RWPE2 (cell line): ENCODE results near the gene FEV.

Experiments
- ATAC-seq: fragments of 200-7000 bp; cut with Tn5 transposase; 3 replicates; pipeline ENCODE4 v1.9.1; 2021; ENCODE audit warnings: low read depth
- DNase-seq: peaks from one replicate; pipeline ENCODE4 v3.0.0-alpha.2; 2020; ENCODE audit warnings: low spot score
- H3K27ac ChIP-seq: fragments of 450-650 bp; 2 replicates; pipeline ENCODE4 v1.5.1; 2017; ENCODE audit warnings: mild to moderate bottlenecking; ENCODE audit not compliant: poor library complexity, severe bottlenecking
- H3K27me3 ChIP-seq: fragments of 250-450 bp; sonication (Bioruptor Pico); 2 replicates; pipeline ENCODE4 v1.5.1; 2021; ENCODE audit warnings: mild to moderate bottlenecking, moderate library complexity; ENCODE audit not compliant: insufficient read depth, poor library complexity, severe bottlenecking
- H3K36me3 ChIP-seq: fragments of 250-450 bp; sonication (Bioruptor Pico); 2 replicates; pipeline ENCODE4 v1.5.1; 2020; ENCODE audit warnings: low read depth, mild to moderate bottlenecking, moderate library complexity
- H3K4me1 ChIP-seq: fragments of 250-450 bp; sonication (Bioruptor Pico); 2 replicates; pipeline ENCODE4 v1.5.1; 2021; ENCODE audit warnings: mild to moderate bottlenecking, moderate library complexity; ENCODE audit not compliant: insufficient read depth, poor library complexity, severe bottlenecking
- H3K4me3 ChIP-seq: fragments of 250-450 bp; sonication (Bioruptor Pico); 2 replicates; pipeline ENCODE4 v1.5.1; 2021; ENCODE audit warnings: mild to moderate bottlenecking, moderate library complexity; ENCODE audit not compliant: severe bottlenecking
- H3K9me3 ChIP-seq: fragments of 250-450 bp; sonication (Bioruptor Pico); 2 replicates; pipeline ENCODE4 v1.5.1; 2021; ENCODE audit warnings: mild to moderate bottlenecking, moderate library complexity; ENCODE audit not compliant: severe bottlenecking
- CTCF ChIP-seq: fragments of 450-650 bp; IDR thresholded peaks from one replicate; pipeline ENCODE4 v1.5.1; 2017; ENCODE audit warnings: mild to moderate bottlenecking, moderate library complexity; ENCODE audit not compliant: poor library complexity, severe bottlenecking

FEV gene

GRCh38 chr2:218988164-218988563, 3.2 kb upstream of the FEV start:
- Histone ChIP-seq H3K27me3 (peaks cover 98% of the 10 kb centered on the region), H3K4me1 (no peaks in the 10 kb centered on the region), H3K27ac (no peak overlapping the region), H3K4me3 (no peak overlapping the region), H3K36me3 (no peaks in the 10 kb centered on the region), H3K9me3 (no peaks in the 10 kb centered on the region)
- ATAC-seq (no peak), DNase-seq (no peak)
- no peak for TF ChIP-seq CTCF

GRCh38 chr2:218986148-218986761, 1.3 kb upstream of the FEV start:
- no peaks in the 10 kb centered on the region for H3K36me3 ChIP-seq
- no peak for ATAC-seq
- peak; percentile 12 for DNase-seq
- H3K4me1 ChIP-seq, result no peaks in the 10 kb centered on the region
- H3K27ac ChIP-seq, result no peak overlapping the region
- H3K4me3 ChIP-seq, result no peak overlapping the region
- no peaks in the 10 kb centered on the region for H3K9me3 ChIP-seq
- peaks cover 97% of the 10 kb centered on the region for H3K27me3 ChIP-seq
- no peak for TF ChIP-seq CTCF

GRCh38 chr2:218985325-218986091, 524 bp upstream of the FEV start:
- Histone ChIP-seq H3K4me3 (no peak overlapping the region), H3K27me3 (peaks cover 95% of the 10 kb centered on the region), H3K27ac (no peak overlapping the region), H3K4me1 (no peaks in the 10 kb centered on the region), H3K9me3 (no peaks in the 10 kb centered on the region), H3K36me3 (no peaks in the 10 kb centered on the region)
- TF ChIP-seq CTCF, result no peak
- DNase-seq, result peak; percentile 32
- ATAC-seq, result no peak

- H3K27me3 ChIP-seq, result peaks cover 95% of the 10 kb centered on the region
- H3K4me3 ChIP-seq, result no peak overlapping the region
- ATAC-seq, result peak; percentile 11; the same call in 1 of the 3 replicates
- H3K27ac ChIP-seq, result no peak overlapping the region
- no peak for TF ChIP-seq CTCF
- no peaks in the 10 kb centered on the region for H3K9me3 ChIP-seq
- DNase-seq, result peak; percentile 53
- H3K4me1 ChIP-seq, result no peaks in the 10 kb centered on the region
- H3K36me3 ChIP-seq, result no peaks in the 10 kb centered on the region
These were observed 554 bp downstream of the FEV start for GRCh38 chr2:218984239-218985020.
